ENCODE data around the gene FGD5.

DNA sequence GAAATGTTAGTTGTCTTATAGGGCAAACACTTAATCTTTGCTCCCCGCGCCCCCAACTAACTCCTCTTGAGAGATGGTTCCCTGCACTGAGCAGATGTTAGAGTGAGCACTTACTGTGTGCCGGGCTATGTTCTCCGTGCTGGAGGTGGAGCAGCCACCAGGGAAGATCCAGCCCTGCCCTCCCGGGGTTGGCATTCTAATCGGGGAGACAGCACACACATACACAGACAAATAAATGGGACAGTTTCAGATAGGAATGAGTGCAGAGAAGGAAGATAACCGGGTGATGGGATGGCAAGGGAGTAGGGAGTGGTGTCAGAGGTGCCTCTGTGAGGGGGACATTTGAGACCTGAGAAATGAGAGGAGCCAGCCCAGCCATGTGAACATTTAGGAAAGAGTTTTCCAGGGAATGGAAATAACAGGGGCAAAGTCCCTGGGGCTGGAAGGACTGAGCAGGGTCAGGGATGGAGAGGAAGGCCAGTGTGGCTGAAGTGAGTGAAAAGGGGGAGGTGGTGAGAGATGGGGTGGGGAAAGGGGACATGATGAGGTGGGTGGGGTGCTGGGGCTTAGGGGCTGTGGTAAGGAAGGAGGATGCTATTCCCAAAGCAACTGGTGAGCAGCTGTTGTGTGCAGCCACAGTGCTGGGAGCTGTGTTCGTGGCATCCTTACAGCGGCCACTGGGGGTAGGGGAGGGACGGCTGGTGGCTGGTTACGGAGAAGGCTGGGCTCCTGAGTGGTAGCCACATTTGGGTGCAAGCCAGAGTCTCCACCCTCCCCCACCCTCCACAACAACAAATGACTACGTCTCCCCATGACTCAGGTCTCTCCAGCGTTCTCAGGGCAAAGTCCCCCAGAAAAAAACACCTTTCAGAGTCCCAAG, 15.4 kb upstream of the FGD5 start:
- TF ChIP-seq POLR2AphosphoS5 (IDR thresholded peaks at IDR 0.05; ENCODE audit: low read depth, low read length): no peak
- TF ChIP-seq, protein P1, sequence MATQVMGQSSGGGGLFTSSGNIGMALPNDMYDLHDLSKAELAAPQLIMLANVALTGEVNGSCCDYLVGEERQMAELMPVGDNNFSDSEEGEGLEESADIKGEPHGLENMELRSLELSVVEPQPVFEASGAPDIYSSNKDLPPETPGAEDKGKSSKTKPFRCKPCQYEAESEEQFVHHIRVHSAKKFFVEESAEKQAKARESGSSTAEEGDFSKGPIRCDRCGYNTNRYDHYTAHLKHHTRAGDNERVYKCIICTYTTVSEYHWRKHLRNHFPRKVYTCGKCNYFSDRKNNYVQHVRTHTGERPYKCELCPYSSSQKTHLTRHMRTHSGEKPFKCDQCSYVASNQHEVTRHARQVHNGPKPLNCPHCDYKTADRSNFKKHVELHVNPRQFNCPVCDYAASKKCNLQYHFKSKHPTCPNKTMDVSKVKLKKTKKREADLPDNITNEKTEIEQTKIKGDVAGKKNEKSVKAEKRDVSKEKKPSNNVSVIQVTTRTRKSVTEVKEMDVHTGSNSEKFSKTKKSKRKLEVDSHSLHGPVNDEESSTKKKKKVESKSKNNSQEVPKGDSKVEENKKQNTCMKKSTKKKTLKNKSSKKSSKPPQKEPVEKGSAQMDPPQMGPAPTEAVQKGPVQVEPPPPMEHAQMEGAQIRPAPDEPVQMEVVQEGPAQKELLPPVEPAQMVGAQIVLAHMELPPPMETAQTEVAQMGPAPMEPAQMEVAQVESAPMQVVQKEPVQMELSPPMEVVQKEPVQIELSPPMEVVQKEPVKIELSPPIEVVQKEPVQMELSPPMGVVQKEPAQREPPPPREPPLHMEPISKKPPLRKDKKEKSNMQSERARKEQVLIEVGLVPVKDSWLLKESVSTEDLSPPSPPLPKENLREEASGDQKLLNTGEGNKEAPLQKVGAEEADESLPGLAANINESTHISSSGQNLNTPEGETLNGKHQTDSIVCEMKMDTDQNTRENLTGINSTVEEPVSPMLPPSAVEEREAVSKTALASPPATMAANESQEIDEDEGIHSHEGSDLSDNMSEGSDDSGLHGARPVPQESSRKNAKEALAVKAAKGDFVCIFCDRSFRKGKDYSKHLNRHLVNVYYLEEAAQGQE (IDR thresholded peaks at IDR 0.05; ENCODE audit: insufficient read depth in 1 of 2, low read depth in 2 of 2, low read length in 2 of 2): no peak
- no peak for TF ChIP-seq FOXP2 (optimal IDR thresholded peaks at IDR 0.05; ENCODE audit: borderline replicate concordance, extremely low read depth, extremely low read length, insufficient read depth)

All from PFSK-1 (cell line).